ENCODE data around the gene MRPL34.

MRPL34 gene

GRCh38 chr19:17305517-17306284 lies at the start of gene MRPL34:
Gene MRPL34, plus strand, starts transcription at chr19:17305872. Its CDS starts 21 bp downstream, at chr19:17305893.
- no peaks in the 10 kb centered on the region for H3K27me3 ChIP-seq (ENCODE audit: control insufficient read depth, insufficient read depth, low read length)

GRCh38 chr19:17256130-17256529 lies 49.5 kb upstream of the MRPL34 start:
- Histone ChIP-seq H3K36me3 (ENCODE audit: control insufficient read depth, insufficient read depth, low read length) (no peaks in the 10 kb centered on the region), H3K9ac (ENCODE audit: low read length) (no peak overlapping the region)

More at GRCh38 chr19:17305517-17306284, at the start of gene MRPL34:
- Histone ChIP-seq H3K9ac (ENCODE audit: low read length) (peak within 1 kb of the TSS; percentile 71), H3K36me3 (ENCODE audit: control insufficient read depth, insufficient read depth, low read length) (no peaks in the 10 kb centered on the region), H3K4me1 (ENCODE audit: control insufficient read depth, insufficient read depth, low read length) (peaks cover 22% of the 10 kb centered on the region), H3K4me3 (ENCODE audit: low read length) (peak within 1 kb of the TSS; percentile 93), H3K27ac (ENCODE audit: low read depth, low read length) (peak within 1 kb of the TSS; percentile 92)

DNA sequence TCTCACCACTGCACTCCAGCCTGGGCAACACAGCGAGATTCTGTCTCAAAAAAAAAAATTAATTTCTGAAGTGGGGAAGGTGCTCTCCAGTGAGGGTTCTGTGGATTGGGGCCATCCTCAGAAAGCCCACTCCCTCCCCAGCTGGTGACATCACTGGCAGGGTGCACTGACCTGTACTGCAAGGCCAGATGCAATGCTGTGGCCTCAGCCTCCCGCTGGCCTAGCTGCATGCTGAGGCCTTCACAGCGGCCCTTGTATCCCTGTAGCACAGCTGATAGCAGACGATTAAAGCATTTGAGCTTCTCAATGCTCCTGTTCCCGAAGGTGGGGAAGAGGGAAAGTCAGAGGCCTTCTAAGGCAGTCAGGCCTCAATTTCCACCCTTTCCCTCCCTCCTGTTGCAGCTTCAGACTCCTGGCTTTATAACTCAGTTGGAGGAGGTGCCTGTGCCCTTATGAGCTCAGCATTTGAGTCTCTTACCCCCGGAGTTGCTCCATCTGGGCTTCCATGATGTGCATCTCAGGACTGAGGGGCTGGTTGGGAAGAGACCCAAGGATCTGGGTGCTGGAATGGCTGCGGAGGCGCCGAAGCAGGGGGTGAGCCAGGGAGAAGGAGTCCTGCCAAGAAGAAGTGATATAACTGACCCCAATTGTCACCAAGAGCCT lies 46.4 kb upstream of the MRPL34 start:
- Histone ChIP-seq H3K27me3 (ENCODE audit: control insufficient read depth, insufficient read depth, low read length) (no peaks in the 10 kb centered on the region), H3K4me1 (ENCODE audit: control insufficient read depth, insufficient read depth, low read length) (no peaks in the 10 kb centered on the region), H3K27ac (ENCODE audit: low read depth, low read length) (no peak overlapping the region), H3K9ac (ENCODE audit: low read length) (no peak overlapping the region), H3K4me3 (ENCODE audit: low read length) (no peak overlapping the region), H3K36me3 (ENCODE audit: control insufficient read depth, insufficient read depth, low read length) (no peaks in the 10 kb centered on the region)

More at GRCh38 chr19:17256130-17256529, 49.5 kb upstream of the MRPL34 start:
- no peaks in the 10 kb centered on the region for H3K27me3 ChIP-seq (ENCODE audit: control insufficient read depth, insufficient read depth, low read length)
- H3K4me3 ChIP-seq (ENCODE audit: low read length): no peak overlapping the region
- no peak overlapping the region for H3K27ac ChIP-seq (ENCODE audit: low read depth, low read length)
- H3K4me1 ChIP-seq (ENCODE audit: control insufficient read depth, insufficient read depth, low read length): no peaks in the 10 kb centered on the region

GRCh38 chr19:17259934-17260333 lies 45.7 kb upstream of the MRPL34 start:
- Histone ChIP-seq H3K4me1 (ENCODE audit: control insufficient read depth, insufficient read depth, low read length) (no peaks in the 10 kb centered on the region), H3K27me3 (ENCODE audit: control insufficient read depth, insufficient read depth, low read length) (no peaks in the 10 kb centered on the region), H3K27ac (ENCODE audit: low read depth, low read length) (no peak overlapping the region), H3K4me3 (ENCODE audit: low read length) (no peak overlapping the region), H3K9ac (ENCODE audit: low read length) (no peak overlapping the region), H3K36me3 (ENCODE audit: control insufficient read depth, insufficient read depth, low read length) (no peaks in the 10 kb centered on the region)

- Histone ChIP-seq H3K27ac (ENCODE audit: low read depth, low read length) (no peak overlapping the region), H3K36me3 (ENCODE audit: control insufficient read depth, insufficient read depth, low read length) (no peaks in the 10 kb centered on the region), H3K4me1 (ENCODE audit: control insufficient read depth, insufficient read depth, low read length) (no peaks in the 10 kb centered on the region), H3K9ac (ENCODE audit: low read length) (no peak overlapping the region), H3K27me3 (ENCODE audit: control insufficient read depth, insufficient read depth, low read length) (no peaks in the 10 kb centered on the region), H3K4me3 (ENCODE audit: low read length) (no peak overlapping the region)
Observed at GRCh38 chr19:17260842-17261325, 44.8 kb upstream of the MRPL34 start.

DNA sequence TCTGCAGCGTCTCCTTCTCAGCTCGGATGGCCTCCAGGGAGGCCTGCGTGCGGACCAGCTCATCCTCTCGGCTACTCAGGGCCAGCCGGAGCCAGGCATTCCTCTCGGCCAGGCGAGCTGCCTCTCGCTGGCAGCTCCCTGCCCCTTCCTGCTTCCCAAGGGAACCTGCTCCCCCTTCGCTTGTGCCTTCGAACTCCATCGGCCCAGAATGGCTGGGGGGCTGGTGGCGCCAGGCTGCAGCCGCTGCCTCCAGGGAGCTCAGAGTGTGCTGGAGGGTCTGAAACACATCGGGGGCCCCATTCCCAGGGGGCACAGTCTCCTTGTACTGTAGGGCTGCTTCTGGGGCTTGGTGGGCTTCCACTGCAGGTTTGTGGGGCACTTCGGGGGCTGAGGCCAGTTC lies 43.1 kb upstream of the MRPL34 start:
- H3K36me3 ChIP-seq (ENCODE audit: control insufficient read depth, insufficient read depth, low read length): no peaks in the 10 kb centered on the region
- no peak overlapping the region for H3K9ac ChIP-seq (ENCODE audit: low read length)
- H3K27me3 ChIP-seq (ENCODE audit: control insufficient read depth, insufficient read depth, low read length): no peaks in the 10 kb centered on the region
- no peak overlapping the region for H3K27ac ChIP-seq (ENCODE audit: low read depth, low read length)
- H3K4me3 ChIP-seq (ENCODE audit: low read length): no peak overlapping the region
- peaks cover under 1% of the 10 kb centered on the region for H3K4me1 ChIP-seq (ENCODE audit: control insufficient read depth, insufficient read depth, low read length)

GRCh38 chr19:17263712-17264640 lies 41.7 kb upstream of the MRPL34 start:
- H3K9ac ChIP-seq (ENCODE audit: low read length): no peak overlapping the region
- H3K36me3 ChIP-seq (ENCODE audit: control insufficient read depth, insufficient read depth, low read length): no peaks in the 10 kb centered on the region
- H3K4me3 ChIP-seq (ENCODE audit: low read length): peak overlapping the region; percentile 10
- peaks cover 6% of the 10 kb centered on the region for H3K4me1 ChIP-seq (ENCODE audit: control insufficient read depth, insufficient read depth, low read length)
- H3K27me3 ChIP-seq (ENCODE audit: control insufficient read depth, insufficient read depth, low read length): no peaks in the 10 kb centered on the region
- H3K27ac ChIP-seq (ENCODE audit: low read depth, low read length): no peak overlapping the region

DNA sequence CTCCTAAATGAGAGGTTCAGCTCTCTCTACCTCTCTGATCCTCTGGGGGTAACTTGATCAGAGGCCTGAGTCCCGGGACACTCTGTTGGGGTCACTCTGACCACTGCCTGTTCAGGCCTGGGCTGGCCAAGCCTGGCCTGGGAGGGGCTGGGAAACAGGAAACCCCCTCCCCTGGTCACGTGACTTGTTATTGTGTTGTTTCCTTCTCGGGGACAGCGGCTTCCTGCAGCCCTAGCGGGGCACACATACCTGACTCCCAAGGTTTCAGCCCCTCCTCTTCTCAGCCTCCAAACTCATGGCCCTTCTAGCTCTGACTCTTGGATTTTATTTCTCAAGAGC lies 41.1 kb upstream of the MRPL34 start, which contains the start of gene USHBP1:
USHBP1 (minus strand) TSS at position 105 of the 339 bp plus-strand sequence. CDS start 446 bp downstream, outside the sequence.
- H3K4me3 ChIP-seq (ENCODE audit: low read length): peak within 1 kb of the TSS; percentile 10
- no peaks in the 10 kb centered on the region for H3K36me3 ChIP-seq (ENCODE audit: control insufficient read depth, insufficient read depth, low read length)
- H3K27me3 ChIP-seq (ENCODE audit: control insufficient read depth, insufficient read depth, low read length): no peaks in the 10 kb centered on the region
- peaks cover 6% of the 10 kb centered on the region for H3K4me1 ChIP-seq (ENCODE audit: control insufficient read depth, insufficient read depth, low read length)
- no peak within 1 kb of the TSS for H3K9ac ChIP-seq (ENCODE audit: low read length)
- H3K27ac ChIP-seq (ENCODE audit: low read depth, low read length): no peak within 1 kb of the TSS

GRCh38 chr19:17266026-17266425 lies 39.6 kb upstream of the MRPL34 start:
- Histone ChIP-seq H3K27me3 (ENCODE audit: control insufficient read depth, insufficient read depth, low read length) (no peaks in the 10 kb centered on the region), H3K4me1 (ENCODE audit: control insufficient read depth, insufficient read depth, low read length) (peaks cover 6% of the 10 kb centered on the region), H3K36me3 (ENCODE audit: control insufficient read depth, insufficient read depth, low read length) (peaks cover 2% of the 10 kb centered on the region), H3K27ac (ENCODE audit: low read depth, low read length) (no peak overlapping the region), H3K9ac (ENCODE audit: low read length) (no peak overlapping the region), H3K4me3 (ENCODE audit: low read length) (no peak overlapping the region)

- no peak overlapping the region for H3K9ac ChIP-seq (ENCODE audit: low read length)
Observed at GRCh38 chr19:17266589-17266974, 39.1 kb upstream of the MRPL34 start.

DNA sequence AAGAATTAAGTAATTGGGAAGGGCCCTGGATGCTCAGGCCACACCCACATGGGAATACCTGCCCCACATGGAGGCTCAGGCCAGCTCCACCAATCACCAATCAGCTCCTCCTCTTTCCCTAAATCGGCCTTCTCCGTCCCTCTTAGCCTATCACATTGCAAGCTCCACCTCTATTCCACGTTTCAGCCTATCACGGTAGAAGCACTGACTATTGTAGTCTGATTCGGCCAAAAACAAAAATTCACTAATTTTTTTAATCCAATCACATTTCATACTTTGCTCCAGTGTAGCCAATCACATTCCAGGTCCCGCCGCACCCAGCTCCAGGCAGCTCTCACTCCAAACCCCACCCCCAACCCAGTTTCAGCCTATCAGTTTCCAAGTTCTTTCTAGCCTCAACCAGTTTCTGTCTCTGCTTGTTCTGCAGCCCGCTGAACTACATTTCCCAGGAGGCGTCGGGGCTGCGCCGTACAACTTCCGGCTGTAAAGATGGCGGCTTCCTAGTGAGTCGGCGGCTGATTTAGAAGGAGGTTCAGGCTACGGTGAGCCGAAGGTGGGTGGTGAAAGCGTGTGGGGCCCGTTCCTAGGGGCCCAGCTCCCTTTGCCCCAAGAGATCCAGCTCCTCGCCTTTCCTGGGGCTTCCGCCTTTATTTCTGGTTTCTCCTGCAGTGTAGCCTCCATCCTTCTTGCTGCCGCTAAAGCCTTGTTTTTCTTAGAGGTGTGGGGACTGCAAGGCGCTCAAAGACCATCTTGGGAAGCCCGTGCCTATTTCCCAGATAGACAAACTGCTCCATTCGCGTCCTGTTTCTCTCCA lies 38.5 kb upstream of the MRPL34 start, which contains the start of gene BABAM1:
BABAM1 (plus strand) TSS at position 469 of the 814 bp plus-strand sequence. CDS start 1,364 bp downstream, outside the sequence.
- peaks cover 11% of the 10 kb centered on the region for H3K36me3 ChIP-seq (ENCODE audit: control insufficient read depth, insufficient read depth, low read length)
- peaks cover 6% of the 10 kb centered on the region for H3K4me1 ChIP-seq (ENCODE audit: control insufficient read depth, insufficient read depth, low read length)
- H3K9ac ChIP-seq (ENCODE audit: low read length): peak within 1 kb of the TSS; percentile 97
- peak within 1 kb of the TSS; percentile 79 for H3K27ac ChIP-seq (ENCODE audit: low read depth, low read length)
- peak within 1 kb of the TSS; percentile 99 for H3K4me3 ChIP-seq (ENCODE audit: low read length)
- H3K27me3 ChIP-seq (ENCODE audit: control insufficient read depth, insufficient read depth, low read length): no peaks in the 10 kb centered on the region

More at GRCh38 chr19:17266589-17266974, 39.1 kb upstream of the MRPL34 start:
- Histone ChIP-seq H3K36me3 (ENCODE audit: control insufficient read depth, insufficient read depth, low read length) (peaks cover 8% of the 10 kb centered on the region), H3K27me3 (ENCODE audit: control insufficient read depth, insufficient read depth, low read length) (no peaks in the 10 kb centered on the region), H3K4me1 (ENCODE audit: control insufficient read depth, insufficient read depth, low read length) (peaks cover 6% of the 10 kb centered on the region), H3K4me3 (ENCODE audit: low read length) (peak overlapping the region; percentile 44), H3K27ac (ENCODE audit: low read depth, low read length) (peak overlapping the region; percentile 79)
